K562 (cell line): ENCODE measurements around the gene PCSK7. TPM values are rescaled to one million over a fixed set of nuclear protein-coding genes. Genes with fewer than 3 reads are reported as not detected.

Experiments
- CEBPG ChIP-seq, 3 experiments: fragments of 200-800 bp in 1 of 3; sonication (Bioruptor generic) in 1 of 3; sonication (generic) in 1 of 3; formaldehyde crosslinking in 1 of 3; IDR thresholded peaks in 2 of 3; conservative IDR thresholded peaks in 1 of 3; 2 replicates each; pipeline versions ENCODE4 v1.6.1 to v1.8.0; 2016 to 2022; ENCODE audit warnings: missing compliant biosample characterization in 2 of 3, missing genetic modification characterization in 2 of 3, mild to moderate bottlenecking in 1 of 3, missing genetic modification reagents in 1 of 3
- CREB3L1 ChIP-seq: fragments of 450-650 bp; IDR thresholded peaks from 2 replicates; pipeline ENCODE4 v1.6.1; 2014; ENCODE audit warnings: low read depth, mild to moderate bottlenecking, moderate library complexity, borderline replicate concordance
- CUX1 ChIP-seq: fragments of 200-800 bp; sonication (Bioruptor generic); IDR thresholded peaks from 2 replicates; pipeline ENCODE4 v1.6.1; 2016; ENCODE audit warnings: missing genetic modification characterization, missing compliant biosample characterization
- ETS1 ChIP-seq: conservative IDR thresholded peaks from 2 replicates; pipeline ENCODE4 v1.6.1; 2011; ENCODE audit warnings: low read depth, mild to moderate bottlenecking, low read length; ENCODE audit not compliant: control insufficient read depth
- HDAC1 ChIP-seq, 2 experiments: fragments of 450-650 bp; IDR thresholded peaks; 2 replicates each; pipeline ENCODE4 v1.6.1; 2016 to 2017; ENCODE audit warnings: inconsistent platforms in 1 of 2, mild to moderate bottlenecking in 1 of 2, moderate library complexity in 1 of 2
- HDGF ChIP-seq: fragments of 450-650 bp; IDR thresholded peaks from 2 replicates; pipeline ENCODE4 v1.6.1; 2016
- KDM1A ChIP-seq, 2 experiments: fragments of 450-650 bp; IDR thresholded peaks; 2 replicates each; pipeline ENCODE4 v1.6.1; 2016; ENCODE audit warnings: mild to moderate bottlenecking in 2 of 2
- PHF21A ChIP-seq: fragments of 450-650 bp; IDR thresholded peaks from 2 replicates; pipeline ENCODE4 v1.6.1; 2017; ENCODE audit warnings: low read depth, borderline replicate concordance
- SOX6 ChIP-seq: fragments of 450-650 bp; IDR thresholded peaks from 2 replicates; pipeline ENCODE4 v1.6.1; 2014; ENCODE audit warnings: mild to moderate bottlenecking
- TSHZ1 ChIP-seq: fragments of 250-450 bp; sonication (Bioruptor Pico); IDR thresholded peaks from 2 replicates; pipeline ENCODE4 v1.4.0; 2020; ENCODE audit warnings: mild to moderate bottlenecking, moderate library complexity
- USF1 ChIP-seq: sonication (generic); formaldehyde crosslinking; IDR thresholded peaks from 2 replicates; pipeline ENCODE4 v1.9.0; 2022; ENCODE audit warnings: mild to moderate bottlenecking, missing genetic modification reagents
- XRCC5 ChIP-seq: fragments of 200-400 bp; formaldehyde crosslinking; IDR thresholded peaks from 2 replicates; pipeline ENCODE4 v1.6.1; 2017; ENCODE audit warnings: low read depth, mild to moderate bottlenecking, low read length
- polyA plus RNA-seq, 8 experiments: library from polyadenylated mRNA; depleted of rRNA in 4 of 8; stranded (reverse) in 5 of 8; unstranded in 3 of 8; fragments of >200 nt; fragmentation: Nextera tagmentation in 2 of 8; fragmentation: Illumina TruSeq in 1 of 8; extraction: Ambion mirVana in 2 of 8; extraction: Trizol in 1 of 8; gene quantifications; 2 replicates each; pipeline versions ENCODE4 v1.2.1 to v1.2.3, GENCODE V29; 2011 to 2014; ENCODE audit warnings: inconsistent platforms in 1 of 8, missing spikeins in 1 of 8
- total RNA-seq, 7 experiments: library from RNA; depleted of rRNA in 6 of 7; stranded (reverse); fragments of >200 nt in 6 of 7; fragmentation: Illumina TruSeq in 2 of 7; extraction: Trizol in 2 of 7; gene quantifications; 2 replicates each; pipeline versions ENCODE4 v1.2.1 to v1.2.3, GENCODE V29; 2011 to 2021; ENCODE audit warnings: low replicate concordance in 1 of 7

Gene PCSK7
- total and polyA plus RNA-seq, 9 of the 15 experiments (the other 6 are each of a cell fraction or from before 2014, with no cell fraction given), result 3.1 to 29.2 (median 15.6) TPM

- TF ChIP-seq TSHZ1 (CRISPR knock-in tag) (no peak), ETS1 (peak; percentile 44; the same call in 1 of the 2 replicates), CREB3L1 (peak; percentile 61; the same call in 1 of the 2 replicates), CUX1 (CRISPR knock-in tag) (no peak), KDM1A (IDR thresholded peaks at IDR 0.05) (peak in 1 of 2 experiments; percentile 62; a peak in 1 of 4 replicates), XRCC5 (peak; percentile 83), CEBPG (CRISPR knock-in tag; IDR thresholded peaks at IDR 0.05) (peak; percentile 27; the same call in 1 of the 2 replicates), CEBPG (tag; conservative IDR thresholded peaks at IDR 0.05 in 1 of 2, IDR thresholded peaks at IDR 0.05 in 1 of 2) (no peak), USF1 (CRISPR knock-in tag) (peak; percentile 88), HDAC1 (IDR thresholded peaks at IDR 0.05) (peak in 1 of 2 experiments; percentile 54; a peak in 1 of 4 replicates), PHF21A (0 out of 2 replicates have a peak, but pooled peaks have one; percentile 52), HDGF (peak; percentile 86; the same call in 1 of the 2 replicates), SOX6 (no peak)
Measured at GRCh38 chr11:117180661-117181585, 51.0 kb downstream of the PCSK7 start (continued).
